GM23248 (cell line): ENCODE data around the gene STAP2. TPM values are rescaled to one million over a fixed set of nuclear protein-coding genes. Genes with fewer than 3 reads are reported as not detected.

ENCODE experiments used
- DNase-seq: peaks from one replicate; pipeline ENCODE4 v3.0.0-alpha.2; 2015
- H2AFZ ChIP-seq: fragments of 200-600 bp; sonication (generic); 2 replicates; pipeline ENCODE4 v1.6.1; 2016; ENCODE audit warnings: antibody characterized with exemption
- H3F3A ChIP-seq: fragments of 200-600 bp; sonication (generic); 2 replicates; pipeline ENCODE4 v1.6.1; 2016; ENCODE audit warnings: mild to moderate bottlenecking, antibody characterized with exemption, mixed run types; ENCODE audit not compliant: insufficient read depth
- H3K27ac ChIP-seq: fragments of 200-600 bp; sonication (generic); 2 replicates; pipeline ENCODE4 v1.5.1; 2016; ENCODE audit warnings: mild to moderate bottlenecking
- H3K27me3 ChIP-seq: fragments of 200-600 bp; sonication (generic); replicated peaks from 2 replicates; pipeline ENCODE4 v1.6.1; 2016; ENCODE audit warnings: mild to moderate bottlenecking; ENCODE audit not compliant: insufficient read depth
- H3K36me3 ChIP-seq: fragments of 200-600 bp; sonication (generic); 2 replicates; pipeline ENCODE4 v1.6.1; 2016; ENCODE audit warnings: low read depth, mild to moderate bottlenecking
- H3K4me1 ChIP-seq: fragments of 200-600 bp; sonication (generic); 2 replicates; pipeline ENCODE4 v1.6.1; 2016; ENCODE audit warnings: mild to moderate bottlenecking; ENCODE audit not compliant: insufficient read depth
- H3K4me2 ChIP-seq: fragments of 200-600 bp; sonication (generic); one replicate; pipeline ENCODE4 v1.6.1; 2016; ENCODE audit warnings: mild to moderate bottlenecking; ENCODE audit not compliant: unreplicated experiment
- H3K4me3 ChIP-seq: fragments of 200-600 bp; sonication (generic); 2 replicates; pipeline ENCODE4 v1.5.1; 2016; ENCODE audit warnings: mild to moderate bottlenecking
- H3K79me2 ChIP-seq: fragments of 200-600 bp; sonication (generic); 2 replicates; pipeline ENCODE4 v1.6.1; 2016; ENCODE audit warnings: mild to moderate bottlenecking; ENCODE audit not compliant: insufficient read depth
- H3K9ac ChIP-seq: fragments of 200-600 bp; sonication (generic); 2 replicates; pipeline ENCODE4 v1.6.1; 2016; ENCODE audit warnings: mild to moderate bottlenecking
- H3K9me2 ChIP-seq: fragments of 200-600 bp; sonication (generic); 2 replicates; pipeline ENCODE4 v1.6.1; 2016; ENCODE audit warnings: mixed run types, mild to moderate bottlenecking, moderate library complexity; ENCODE audit not compliant: insufficient read depth
- H3K9me3 ChIP-seq: fragments of 200-600 bp; sonication (generic); one replicate; pipeline ENCODE4 v1.6.1; 2017; ENCODE audit warnings: low read depth
- H4K20me1 ChIP-seq: fragments of 200-600 bp; sonication (generic); 2 replicates; pipeline ENCODE4 v1.6.0; 2016; ENCODE audit not compliant: insufficient read depth
- EZH2 ChIP-seq: fragments of 200-600 bp; sonication (generic); IDR thresholded peaks from 2 replicates; pipeline ENCODE4 v1.6.1; 2018; ENCODE audit warnings: antibody characterized with exemption, mild to moderate bottlenecking; ENCODE audit not compliant: insufficient read depth, poor library complexity, severe bottlenecking
- EZH2phosphoT487 ChIP-seq: fragments of 200-600 bp; sonication (generic); IDR thresholded peaks from 2 replicates; pipeline ENCODE4 v1.6.1; 2018; ENCODE audit warnings: antibody characterized with exemption, moderate library complexity, mild to moderate bottlenecking, low read depth; ENCODE audit not compliant: insufficient read depth
- WGBS, 2 experiments: methylation state at CpG; one replicate each; pipeline ENCODE4 v1.1.6; 2015 to 2017; ENCODE audit warnings: low lambda C conversion rate in 2 of 2, low coverage in 1 of 2; ENCODE audit errors: missing lambda C conversion rate in 2 of 2; 5-methylcytosine and 5-hydroxymethylcytosine counted together
- in situ Hi-C: fragments of 300-500 bp; cut with MboI; formaldehyde crosslinking; loops from 2 replicates; pipeline ENCODE4 v1.15.0; 2020
- polyA plus RNA-seq: library from polyadenylated mRNA; unstranded; fragments of >200 nt; fragmentation: Nextera tagmentation; extraction: Ambion mirVana; gene quantifications from 2 replicates; pipeline ENCODE4 v1.2.1, GENCODE V29; 2016
- total RNA-seq: library from RNA; depleted of rRNA; stranded (reverse); fragments of >200 nt; shearing (Covaris generic); gene quantifications from 2 replicates; pipeline ENCODE4 v1.2.3, GENCODE V29; 2014

STAP2 gene
- total and polyA plus RNA-seq, 2 experiments from 2014 or later, result 1.7 to 1.8 TPM

GRCh38 chr19:4305659-4306058 lies 33.0 kb downstream of the STAP2 start:
- no peaks in the 10 kb centered on the region for H3K79me2 ChIP-seq
- in situ Hi-C loops, result no loop called here
- no peaks in the 10 kb centered on the region for H3K9me2 ChIP-seq
- no peak overlapping the region for H3K4me3 ChIP-seq
- H4K20me1 ChIP-seq, result no peaks in the 10 kb centered on the region
- no peaks in the 10 kb centered on the region for H3F3A ChIP-seq
- no peak overlapping the region for H2AFZ ChIP-seq
- H3K9ac ChIP-seq, result no peak overlapping the region
- no peak for TF ChIP-seq EZH2phosphoT487
- no peak for TF ChIP-seq EZH2
- no peaks in the 10 kb centered on the region for H3K36me3 ChIP-seq
- H3K4me2 ChIP-seq, result no peak overlapping the region
- no peaks in the 10 kb centered on the region for H3K9me3 ChIP-seq
- no peak overlapping the region for H3K27ac ChIP-seq
- 78 to 81% methylated on average over 16 of the region's 16 CpGs for WGBS, 2 experiments
- no peaks in the 10 kb centered on the region for H3K4me1 ChIP-seq
- no peaks in the 10 kb centered on the region for H3K27me3 ChIP-seq
- no peak for DNase-seq

GRCh38 chr19:4305257-4305612 lies 33.4 kb downstream of the STAP2 start:
- 71 to 73% methylated on average over 6 to 7 of the region's 7 CpGs for whole genome bisulfite sequencing, 2 experiments

GRCh38 chr19:4304538-4305256 lies 33.9 kb downstream of the STAP2 start, which contains the start of gene FSD1:
Gene FSD1, plus strand, starts transcription at chr19:4304598. Its CDS starts 149 bp downstream, at chr19:4304747.
- H4K20me1 ChIP-seq, result no peaks in the 10 kb centered on the region
- no peaks in the 10 kb centered on the region for H3K36me3 ChIP-seq
- H3K79me2 ChIP-seq, result no peaks in the 10 kb centered on the region
- no peaks in the 10 kb centered on the region for H3K27me3 ChIP-seq
- H3K9ac ChIP-seq, result no peak within 1 kb of the TSS
- H3F3A ChIP-seq, result no peaks in the 10 kb centered on the region
- no peak within 1 kb of the TSS for H3K27ac ChIP-seq
- WGBS, 2 experiments, result 4 to 11% methylated on average over 29 to 62 of the region's 63 CpGs
- peak within 1 kb of the TSS; percentile 53 for H3K4me3 ChIP-seq
- peak within 1 kb of the TSS; percentile 65 for H2AFZ ChIP-seq
- H3K4me2 ChIP-seq, result peak within 1 kb of the TSS; percentile 65
- DNase-seq, result peak; percentile 81
- no peaks in the 10 kb centered on the region for H3K4me1 ChIP-seq
- no peaks in the 10 kb centered on the region for H3K9me3 ChIP-seq
- in situ Hi-C loops, result no loop called here
- no peaks in the 10 kb centered on the region for H3K9me2 ChIP-seq
- TF ChIP-seq EZH2 (no peak), EZH2phosphoT487 (no peak)

More at GRCh38 chr19:4305257-4305612, 33.4 kb downstream of the STAP2 start:
- H3K9me2 ChIP-seq, result no peaks in the 10 kb centered on the region
- H3F3A ChIP-seq, result no peaks in the 10 kb centered on the region
- H4K20me1 ChIP-seq, result no peaks in the 10 kb centered on the region
- DNase-seq, result no peak
- no peaks in the 10 kb centered on the region for H3K27me3 ChIP-seq
- H3K27ac ChIP-seq, result no peak overlapping the region
- H3K79me2 ChIP-seq, result no peaks in the 10 kb centered on the region
- H3K4me2 ChIP-seq, result no peak overlapping the region
- TF ChIP-seq EZH2phosphoT487 (no peak), EZH2 (no peak)
- no peak overlapping the region for H3K4me3 ChIP-seq
- H3K9ac ChIP-seq, result no peak overlapping the region
- in situ Hi-C loops, result no loop called here
- no peak overlapping the region for H2AFZ ChIP-seq
- H3K36me3 ChIP-seq, result no peaks in the 10 kb centered on the region
- H3K9me3 ChIP-seq, result no peaks in the 10 kb centered on the region
- no peaks in the 10 kb centered on the region for H3K4me1 ChIP-seq

GRCh38 chr19:4303819-4304537 lies 34.6 kb downstream of the STAP2 start:
- WGBS, 2 experiments, result 38 to 39% methylated on average over 12 to 18 of the region's 18 CpGs
- Histone ChIP-seq H3K4me1 (no peaks in the 10 kb centered on the region), H4K20me1 (no peaks in the 10 kb centered on the region), H3K4me2 (peak overlapping the region; percentile 65), H3F3A (no peaks in the 10 kb centered on the region), H2AFZ (peak overlapping the region; percentile 65), H3K27ac (no peak overlapping the region), H3K79me2 (no peaks in the 10 kb centered on the region), H3K9ac (no peak overlapping the region), H3K9me2 (no peaks in the 10 kb centered on the region), H3K9me3 (no peaks in the 10 kb centered on the region), H3K36me3 (no peaks in the 10 kb centered on the region), H3K4me3 (peak overlapping the region; percentile 53), H3K27me3 (no peaks in the 10 kb centered on the region)
- TF ChIP-seq EZH2, result no peak
- TF ChIP-seq EZH2phosphoT487, result no peak
- in situ Hi-C loops, result no loop called here
- no peak for DNase-seq
